GM10266 (cell line): Measurements from ENCODE around the gene CCDC92.

Experiments used
- DNase-seq: peaks from one replicate; pipeline ENCODE4 v3.0.0; 2012; ENCODE audit errors: extremely low spot score
- TF ChIP-seq, protein P1 (sequence below): IDR thresholded peaks from 2 replicates; pipeline ENCODE4 v1.5.1; 2012; ENCODE audit warnings: mild to moderate bottlenecking, low read depth; ENCODE audit not compliant: control insufficient read depth, insufficient read depth; ENCODE audit errors: missing control alignments

Gene CCDC92

DNA sequence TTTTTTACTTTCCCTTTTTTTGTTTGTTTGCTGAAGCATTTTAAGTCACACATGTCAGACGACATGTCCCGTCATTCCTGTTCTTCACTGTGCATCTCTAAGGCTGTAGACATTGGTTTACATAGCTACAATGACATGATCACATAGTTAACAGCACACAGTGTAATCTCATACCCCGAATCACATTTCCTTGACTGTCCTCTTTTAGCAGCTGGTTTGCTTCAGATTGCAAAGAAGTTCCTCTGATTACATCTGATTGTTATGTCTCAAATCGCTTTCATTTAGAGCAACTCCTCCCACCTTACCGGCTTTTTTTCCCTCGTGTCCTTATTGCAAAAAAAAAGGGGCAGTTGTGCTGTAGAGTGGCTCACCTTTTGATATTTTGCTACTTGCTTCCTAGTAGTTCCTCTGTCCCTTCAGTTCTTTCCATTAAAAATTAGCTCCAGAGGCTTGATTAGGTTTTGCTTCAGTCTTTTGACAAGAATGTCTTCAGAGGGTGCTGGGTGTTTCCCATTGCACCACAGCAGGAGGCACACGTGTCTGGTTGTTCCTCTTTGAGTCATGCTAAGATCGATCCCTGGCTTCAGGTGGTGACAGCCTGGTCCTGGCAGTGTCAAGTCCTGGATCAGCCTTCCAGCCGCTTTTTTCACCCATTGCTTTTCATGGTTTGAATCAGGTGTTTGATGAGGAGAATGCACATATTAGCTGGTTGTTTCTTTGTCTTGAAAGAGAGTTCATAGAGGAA is 35.4 kb upstream of the CCDC92 start:
- TF ChIP-seq, protein P1, sequence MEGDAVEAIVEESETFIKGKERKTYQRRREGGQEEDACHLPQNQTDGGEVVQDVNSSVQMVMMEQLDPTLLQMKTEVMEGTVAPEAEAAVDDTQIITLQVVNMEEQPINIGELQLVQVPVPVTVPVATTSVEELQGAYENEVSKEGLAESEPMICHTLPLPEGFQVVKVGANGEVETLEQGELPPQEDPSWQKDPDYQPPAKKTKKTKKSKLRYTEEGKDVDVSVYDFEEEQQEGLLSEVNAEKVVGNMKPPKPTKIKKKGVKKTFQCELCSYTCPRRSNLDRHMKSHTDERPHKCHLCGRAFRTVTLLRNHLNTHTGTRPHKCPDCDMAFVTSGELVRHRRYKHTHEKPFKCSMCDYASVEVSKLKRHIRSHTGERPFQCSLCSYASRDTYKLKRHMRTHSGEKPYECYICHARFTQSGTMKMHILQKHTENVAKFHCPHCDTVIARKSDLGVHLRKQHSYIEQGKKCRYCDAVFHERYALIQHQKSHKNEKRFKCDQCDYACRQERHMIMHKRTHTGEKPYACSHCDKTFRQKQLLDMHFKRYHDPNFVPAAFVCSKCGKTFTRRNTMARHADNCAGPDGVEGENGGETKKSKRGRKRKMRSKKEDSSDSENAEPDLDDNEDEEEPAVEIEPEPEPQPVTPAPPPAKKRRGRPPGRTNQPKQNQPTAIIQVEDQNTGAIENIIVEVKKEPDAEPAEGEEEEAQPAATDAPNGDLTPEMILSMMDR, result no peak

DNA sequence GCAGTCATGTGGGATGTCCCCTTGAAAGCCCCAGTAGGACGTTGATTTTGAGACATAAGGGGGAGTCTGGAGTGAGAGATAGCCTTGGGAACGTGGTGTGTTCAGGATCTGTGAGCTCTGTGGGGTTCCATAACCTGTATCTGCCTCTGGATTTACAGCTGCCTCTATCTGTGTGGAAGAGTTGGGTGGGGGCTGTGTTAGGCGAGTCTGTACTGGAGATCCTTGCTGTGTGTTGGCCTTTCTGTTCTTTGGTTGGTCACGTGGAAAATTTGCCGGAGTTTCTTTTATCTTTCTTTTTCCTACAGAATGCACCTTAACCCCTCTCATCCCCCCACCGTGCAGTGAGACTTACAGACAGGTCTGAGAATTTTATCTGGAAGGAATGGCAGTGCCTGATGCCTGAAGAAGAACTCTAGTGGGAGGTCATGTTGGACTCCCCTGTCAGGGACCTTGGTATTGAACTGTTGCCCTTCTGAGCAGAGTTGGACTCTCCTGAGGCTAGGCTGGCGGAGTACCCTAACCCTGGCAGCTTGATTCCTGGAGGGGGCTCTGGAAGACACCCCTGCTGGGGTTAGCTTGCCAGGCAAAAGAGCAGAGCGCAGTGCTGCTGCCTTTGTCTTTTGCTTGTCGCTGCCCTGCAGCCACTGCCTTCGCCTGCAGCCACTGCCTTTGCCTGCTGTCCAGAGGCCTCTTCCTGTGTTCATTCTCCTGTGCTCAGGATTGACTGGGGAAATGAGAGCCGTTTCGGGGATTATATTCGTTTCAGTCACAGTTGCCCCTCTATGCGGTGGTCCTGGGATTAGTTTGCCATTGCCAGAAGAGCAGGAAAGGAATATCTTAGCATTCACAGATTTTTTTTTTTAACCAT is 34.4 kb upstream of the CCDC92 start:
- TF ChIP-seq, protein P1, result no peak

More for the DNA sequence above, 35.4 kb upstream of the CCDC92 start:
- DNase-seq, result no peak

DNA sequence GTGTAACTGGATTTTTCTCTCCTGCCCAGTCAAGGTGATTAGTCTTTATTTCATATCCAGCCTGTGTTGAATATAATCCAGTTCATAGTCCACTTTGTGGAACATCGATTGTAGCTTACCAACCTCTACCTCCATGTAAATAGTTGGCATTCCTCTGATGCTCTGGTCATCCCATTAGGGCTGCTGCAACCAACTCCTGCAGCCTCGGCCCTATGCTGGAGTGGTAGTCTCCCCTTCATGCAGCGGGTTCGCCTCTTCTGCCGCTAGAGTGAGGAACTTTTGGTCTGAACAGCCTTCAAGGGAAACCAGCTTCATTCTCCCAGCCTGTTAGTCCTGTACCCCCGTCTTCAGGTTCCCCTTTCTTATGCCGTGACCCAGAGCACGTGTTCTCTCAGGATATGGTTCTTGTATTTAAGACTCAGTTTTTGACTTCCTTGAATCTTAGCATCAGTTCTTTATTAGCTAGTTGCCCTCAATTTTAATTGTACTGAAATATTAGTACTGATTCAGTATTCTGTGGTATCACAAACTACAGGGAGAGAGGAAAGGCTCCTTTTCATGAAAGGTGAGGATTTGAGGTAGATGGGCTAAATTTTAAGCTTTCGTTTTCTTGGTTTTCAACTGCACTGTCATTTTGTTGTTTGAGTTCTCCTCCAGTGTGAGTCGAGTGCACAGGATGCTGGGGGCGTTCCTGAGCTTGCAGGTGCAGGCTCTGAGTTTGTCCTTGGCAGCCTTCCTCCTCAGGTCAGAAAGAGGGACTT is 33.6 kb upstream of the CCDC92 start:
- DNase-seq, result peak; percentile 57
- TF ChIP-seq, protein P1, result no peak

More for the DNA sequence above, 34.4 kb upstream of the CCDC92 start:
- no peak for DNase-seq

DNA sequence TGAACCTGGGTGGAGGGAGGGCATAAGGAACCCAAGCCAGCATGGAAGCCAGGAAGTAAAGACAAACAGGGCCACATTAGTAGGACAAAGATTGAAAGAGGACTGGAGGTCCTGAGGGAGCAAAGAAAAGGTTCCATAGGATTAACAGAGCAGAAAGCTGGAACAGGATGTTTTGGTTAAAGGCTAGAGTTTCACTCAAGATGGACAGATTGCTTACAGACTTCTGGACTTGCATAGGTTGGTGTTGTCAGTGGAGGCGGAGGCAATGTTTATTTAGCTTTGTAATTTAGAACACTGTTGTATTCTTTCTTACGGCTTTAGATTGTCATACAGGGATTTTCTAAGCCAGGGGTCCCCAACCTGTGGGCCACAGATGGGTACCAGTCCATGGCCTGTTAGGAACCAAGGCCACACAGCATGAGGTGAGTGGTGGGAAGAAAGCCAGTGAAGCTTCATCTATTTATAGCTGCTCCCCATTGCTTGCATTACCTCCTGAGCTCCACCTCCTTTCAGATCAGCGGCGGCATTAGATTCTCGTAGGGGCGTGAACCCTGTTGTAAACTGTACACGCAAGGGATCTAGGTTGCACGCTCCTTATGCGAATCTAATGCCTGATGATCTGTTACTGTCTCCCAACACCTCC is 31.7 kb upstream of the CCDC92 start:
- TF ChIP-seq, protein P1, result no peak
- DNase-seq, result no peak

DNA sequence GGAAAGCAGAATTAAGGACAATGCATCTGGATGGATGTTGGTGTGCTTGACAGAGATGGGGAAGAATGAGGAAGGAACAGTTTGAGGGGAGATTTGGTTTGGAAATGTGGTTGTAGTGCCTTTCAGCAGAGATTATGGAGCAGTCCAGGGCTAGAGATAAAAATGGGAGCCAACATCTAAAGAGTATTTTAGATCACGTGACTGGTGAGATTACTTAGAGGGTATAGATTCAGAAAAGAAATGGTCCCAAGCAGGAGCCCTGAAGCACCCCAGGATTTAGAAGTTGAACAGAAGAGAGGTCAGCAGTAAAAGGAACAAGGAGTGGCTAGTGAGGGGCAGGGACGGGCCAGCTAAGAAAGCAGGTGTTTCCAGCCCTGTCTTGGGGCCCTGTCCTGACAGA is 30.0 kb upstream of the CCDC92 start:
- TF ChIP-seq, protein P1, result no peak
- DNase-seq, result no peak

DNA sequence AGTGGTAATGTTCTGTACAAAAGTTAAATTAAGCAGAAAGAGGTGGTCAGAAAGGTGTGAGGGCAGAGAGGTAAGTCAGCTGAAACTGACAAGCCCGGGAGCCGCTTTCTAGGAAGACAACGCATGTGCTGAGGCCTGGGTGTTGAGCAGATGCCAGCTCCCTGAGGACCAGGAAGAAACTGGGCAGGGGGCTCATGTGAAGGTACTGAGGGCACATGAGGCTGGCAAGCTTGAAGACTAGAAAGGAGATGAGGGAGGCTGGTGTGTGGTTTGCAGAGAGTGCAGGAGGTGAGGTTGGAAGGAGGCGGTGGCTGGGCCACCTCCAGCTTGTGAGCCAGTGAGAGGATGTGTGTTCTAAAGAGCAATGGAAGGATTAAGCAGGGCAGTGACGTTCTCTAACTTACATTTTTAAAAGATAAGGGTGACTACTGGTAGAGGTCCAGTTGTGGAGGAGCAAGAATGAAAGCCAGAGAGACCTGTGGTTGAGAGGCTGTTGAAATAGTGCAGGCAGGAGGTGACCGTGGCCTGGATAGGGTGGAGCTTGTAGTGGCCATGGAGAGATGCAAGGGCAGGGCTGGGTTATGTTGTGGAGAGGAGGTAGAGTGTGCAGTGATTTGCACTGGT is 29.5 kb upstream of the CCDC92 start:
- TF ChIP-seq, protein P1, result no peak
- no peak for DNase-seq
